ENCODE data around the gene SANBR. TPM values are rescaled to one million over a fixed set of nuclear protein-coding genes. Genes with fewer than 3 reads are reported as not detected.
"Not testable (repeated sequence)": the region's sequence is repeated elsewhere in the genome, so short reads cannot be mapped to it uniquely, and the experiment has no call there.

The SANBR gene
- 9.6 TPM for total RNA-seq
- long read RNA-seq, full-length matches to known transcripts = 5 of 17 reads
- long read RNA-seq, partial matches to known transcripts = 8 of 17 reads
- long read RNA-seq, other reads (novel, unspliced or antisense) = 4 of 17 reads

GRCh38 chr2:61065714-61066709 is at the start of gene SANBR:
Gene SANBR, plus strand, starts transcription at chr2:61065871. Its CDS starts 4,480 bp downstream, at chr2:61070351.
- intact Hi-C loops (cut with DNase I) = loop anchor here (1.0 to 5.0 kb wide), 2 partner anchors 49 to 111 kb away; partner anchors contain the start of gene PEX13

GRCh38 chr2:61015976-61016375 is 49.7 kb upstream of the SANBR start:
- no peak for DNase-seq (ENCODE audit: low spot score)
- intact Hi-C loops (cut with DNase I) = loop anchor here (2.0 kb wide), 1 partner anchor 161 kb away; no protein-coding TSS in a partner anchor

More at GRCh38 chr2:61065714-61066709, at the start of gene SANBR:
- DNase-seq (ENCODE audit: low spot score) = peak; percentile 94

- intact Hi-C loops (cut with DNase I) = loop anchor here (1.0 to 2.0 kb wide), 3 partner anchors 49 to 160 kb away; partner anchors contain the start of genes REL and SANBR
- no peak for DNase-seq (ENCODE audit: low spot score)
These were observed 49.2 kb upstream of the SANBR start for GRCh38 chr2:61016392-61017002.

DNA sequence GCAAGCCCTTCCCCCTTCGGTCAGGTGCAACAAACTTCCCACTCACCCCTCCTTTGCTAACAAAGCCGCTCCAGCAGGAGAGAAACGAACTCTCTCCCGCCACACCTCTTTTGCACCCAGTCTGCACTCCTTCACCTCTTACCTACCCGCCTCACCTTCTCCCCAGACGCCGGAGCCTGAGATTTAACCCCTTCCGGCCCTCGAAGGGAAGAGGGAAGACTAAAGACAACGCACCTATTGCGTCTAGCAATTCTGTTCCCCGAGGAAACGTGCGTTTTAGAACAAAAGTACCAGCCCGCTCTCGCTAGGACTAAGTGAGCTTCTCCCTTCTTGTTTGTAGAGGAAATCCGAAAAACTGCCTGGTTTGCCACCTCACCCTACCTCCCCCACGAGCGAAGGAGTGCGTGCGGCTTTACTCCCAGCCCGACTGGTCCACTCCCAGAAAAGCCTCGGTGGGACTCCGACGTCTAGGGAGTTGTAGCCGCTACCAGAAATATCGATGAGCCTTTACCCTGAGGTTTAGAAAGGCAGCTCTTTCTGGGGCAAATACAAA is 48.6 kb upstream of the SANBR start:
- intact Hi-C loops (cut with DNase I) = loop anchor here (1.0 to 2.0 kb wide), 3 partner anchors 48 to 160 kb away; partner anchors contain the start of genes REL and SANBR
- DNase-seq (ENCODE audit: low spot score) = peak; percentile 91

DNA sequence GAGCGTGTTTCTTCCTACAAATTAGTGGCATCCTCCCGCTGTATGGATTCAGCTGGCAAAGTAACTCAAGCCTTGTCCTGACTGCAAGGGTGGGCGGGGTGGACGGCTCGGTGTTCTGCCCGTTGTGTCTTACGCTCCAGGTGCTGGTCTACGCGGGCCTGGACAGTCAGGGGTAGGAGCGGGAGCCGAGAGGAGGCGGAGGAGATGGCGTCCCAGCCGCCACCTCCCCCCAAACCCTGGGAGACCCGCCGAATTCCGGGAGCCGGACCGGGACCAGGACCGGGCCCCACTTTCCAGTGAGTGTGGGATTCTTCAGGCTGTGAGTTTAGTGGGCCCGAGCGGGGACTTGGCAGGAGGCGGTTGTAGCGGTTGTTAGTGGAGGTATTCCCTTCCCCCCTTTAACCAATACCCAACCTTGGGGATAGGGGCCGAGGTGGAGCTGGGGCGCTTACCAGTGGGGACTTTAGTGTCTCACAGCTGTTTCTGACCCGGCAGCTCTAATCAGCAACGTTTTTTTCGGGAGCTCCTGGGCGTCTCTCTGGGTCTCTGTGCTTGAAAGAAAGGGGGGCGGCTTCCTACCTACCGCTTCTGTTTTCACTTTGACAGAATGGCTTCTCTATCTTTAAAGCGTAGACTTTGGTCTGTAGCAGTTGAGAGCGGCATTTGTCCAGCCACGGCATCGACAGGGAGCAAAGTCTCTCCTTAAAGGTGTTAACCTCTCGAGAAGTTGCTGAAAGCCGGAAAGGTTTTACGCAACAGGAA is 47.9 kb upstream of the SANBR start, which contains the start of the genes PEX13 and PUS10:
Gene PEX13, plus strand, starts transcription at position 165 of the 762 bp plus-strand sequence. Its CDS starts 40 bp downstream, at position 205.
Gene PUS10, minus strand, starts transcription at position 700 of the 762 bp plus-strand sequence. CDS start 6,365 bp downstream, outside the sequence.
- DNase-seq (ENCODE audit: low spot score) = peak; percentile 91
- intact Hi-C loops (cut with DNase I) = loop anchor here (1.0 to 2.0 kb wide), 3 partner anchors 48 to 159 kb away; partner anchors contain the start of genes REL and SANBR

DNA sequence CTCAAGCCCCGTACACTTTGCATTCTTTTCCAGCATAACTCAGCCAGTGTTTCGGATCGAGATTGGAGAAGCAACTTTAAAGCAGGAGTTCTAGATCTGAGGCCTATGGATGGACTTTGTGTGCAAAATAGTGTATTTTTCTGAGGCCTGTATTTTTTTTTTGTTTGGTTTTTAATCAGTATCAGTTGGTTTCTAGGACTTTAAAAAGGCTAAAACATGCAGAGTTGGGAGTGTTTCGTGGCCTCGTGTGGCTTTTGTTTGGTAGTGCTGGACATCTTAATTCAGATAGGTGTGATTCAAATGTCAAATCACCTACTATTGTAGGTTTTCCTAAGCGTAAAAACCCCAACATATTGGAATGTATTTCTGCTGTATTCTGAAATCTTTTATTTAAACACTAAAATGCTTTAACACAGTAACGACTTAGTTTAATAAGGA is 47.3 kb upstream of the SANBR start:
- intact Hi-C loops (cut with DNase I) = no loop called here
- no peak for DNase-seq (ENCODE audit: low spot score)

GRCh38 chr2:61018798-61019197 is 46.9 kb upstream of the SANBR start:
- intact Hi-C loops (cut with DNase I) = no loop called here

GRCh38 chr2:61021228-61021660 is 44.4 kb upstream of the SANBR start:
- no peak for DNase-seq (ENCODE audit: low spot score)
- intact Hi-C loops (cut with DNase I) = no loop called here

More at GRCh38 chr2:61018798-61019197, 46.9 kb upstream of the SANBR start:
- no peak for DNase-seq (ENCODE audit: low spot score)

- intact Hi-C loops (cut with DNase I) = no loop called here
- no peak for DNase-seq (ENCODE audit: low spot score)
These were observed 42.0 kb upstream of the SANBR start for GRCh38 chr2:61023670-61024069.

- intact Hi-C loops (cut with DNase I) = no loop called here
- no peak for DNase-seq (ENCODE audit: low spot score)
These were observed 36.1 kb upstream of the SANBR start for GRCh38 chr2:61029533-61029932.

DNA sequence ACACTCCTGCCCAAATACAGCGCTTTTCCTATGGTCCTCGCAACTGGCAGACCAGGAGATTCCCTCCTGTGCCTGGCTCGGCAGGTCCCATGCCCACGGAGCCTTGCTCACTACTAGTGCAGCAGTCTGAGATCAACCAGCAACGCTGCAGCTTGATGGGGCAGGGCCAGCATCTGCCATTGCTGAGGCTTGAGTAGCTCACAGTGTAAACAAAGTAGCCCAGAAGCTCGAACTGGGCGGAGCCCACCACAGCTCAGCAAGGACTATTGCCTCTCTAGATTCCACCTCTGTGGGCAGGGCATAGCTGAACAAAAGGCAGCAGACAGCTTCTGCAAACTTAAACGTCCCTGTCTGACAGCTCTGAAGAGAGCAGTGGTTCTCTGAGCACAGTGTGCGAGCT is 31.1 kb upstream of the SANBR start:
- DNase-seq (ENCODE audit: low spot score); intact Hi-C loops (cut with DNase I): not testable (repeated sequence)

GRCh38 chr2:61036643-61037042 is 29.0 kb upstream of the SANBR start:
- DNase-seq (ENCODE audit: low spot score); intact Hi-C loops (cut with DNase I): not testable (repeated sequence)

DNA sequence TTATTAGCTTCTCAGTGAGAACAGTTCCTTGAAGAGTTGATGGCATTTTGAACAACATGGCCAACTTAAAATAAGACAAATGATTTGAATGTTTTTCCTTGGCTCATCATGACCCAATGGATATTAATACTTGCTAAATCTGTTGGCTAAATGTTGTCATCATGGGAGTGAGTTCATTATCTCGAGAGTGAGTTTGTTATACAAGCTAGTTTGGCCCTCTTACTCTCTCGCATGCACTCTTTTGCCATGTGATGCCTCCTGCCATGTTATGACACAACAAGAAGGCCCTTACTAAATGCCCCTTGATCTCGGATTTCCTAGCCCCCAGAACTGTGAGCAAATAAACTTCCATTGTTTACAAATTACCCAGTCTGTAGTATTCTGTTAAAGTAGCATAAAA is 22.9 kb upstream of the SANBR start:
- no peak for DNase-seq (ENCODE audit: low spot score)
- intact Hi-C loops (cut with DNase I) = no loop called here

DNA sequence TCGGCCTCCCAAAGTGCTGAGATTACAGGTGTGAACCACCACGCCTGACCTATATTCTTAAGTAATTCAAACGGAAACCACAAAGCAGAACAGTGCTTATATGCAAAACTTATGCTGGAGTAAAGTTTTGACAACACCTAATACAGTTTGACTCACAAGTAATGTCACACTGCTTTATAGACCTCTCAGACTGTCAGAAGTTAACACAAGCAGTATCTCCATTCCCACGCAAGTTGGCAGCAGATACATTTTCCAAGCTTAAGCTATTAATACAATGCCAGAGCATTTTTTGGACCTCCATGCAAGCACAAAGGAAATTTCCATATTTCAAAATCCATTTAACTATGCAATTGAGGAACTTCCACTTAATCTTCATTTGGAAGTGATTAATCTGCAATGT is 21.0 kb upstream of the SANBR start:
- DNase-seq (ENCODE audit: low spot score) = no peak
- intact Hi-C loops (cut with DNase I) = no loop called here

DNA sequence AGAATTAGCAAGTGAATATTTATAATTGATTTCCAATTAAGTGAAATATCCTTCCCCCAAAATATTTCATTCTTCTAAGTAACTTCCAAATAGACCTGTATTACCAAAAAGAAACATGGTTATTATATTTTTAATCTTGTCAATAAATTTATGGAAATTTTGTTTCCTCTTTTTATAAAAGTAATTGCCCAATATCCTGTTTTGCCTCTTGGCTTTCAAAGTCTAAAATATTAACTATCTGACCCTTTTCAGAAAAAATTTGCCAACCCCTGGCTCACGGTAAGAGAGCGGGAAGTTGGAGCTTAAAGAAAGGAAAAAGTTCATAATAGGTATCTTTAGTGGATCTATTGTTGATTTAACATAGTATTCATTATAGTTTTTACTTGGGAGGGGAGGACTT is 20.4 kb upstream of the SANBR start:
- DNase-seq (ENCODE audit: low spot score) = no peak
- intact Hi-C loops (cut with DNase I) = no loop called here

GRCh38 chr2:61045999-61046398 is 19.7 kb upstream of the SANBR start:
- DNase-seq (ENCODE audit: low spot score) = no peak
- intact Hi-C loops (cut with DNase I) = no loop called here

DNA sequence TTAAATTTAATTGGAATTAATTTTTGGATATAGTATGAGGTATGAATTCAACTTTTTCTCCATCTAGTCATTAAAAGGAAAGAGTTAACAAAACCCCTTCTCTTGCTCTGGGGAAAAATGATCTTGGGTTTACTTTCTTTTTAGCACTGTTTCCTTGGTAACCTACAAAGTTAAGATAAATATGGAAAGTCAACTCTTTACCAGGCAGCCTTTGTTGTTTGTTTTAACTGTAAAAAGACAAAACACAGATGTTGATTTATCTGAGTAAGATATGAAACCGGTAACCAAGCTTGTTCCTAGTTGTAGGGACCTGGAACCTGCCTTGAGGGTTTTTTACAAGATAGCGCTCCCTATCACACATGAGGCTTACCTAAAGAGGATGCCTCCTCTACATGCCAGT is 10.1 kb upstream of the SANBR start:
- intact Hi-C loops (cut with DNase I) = no loop called here

DNA sequence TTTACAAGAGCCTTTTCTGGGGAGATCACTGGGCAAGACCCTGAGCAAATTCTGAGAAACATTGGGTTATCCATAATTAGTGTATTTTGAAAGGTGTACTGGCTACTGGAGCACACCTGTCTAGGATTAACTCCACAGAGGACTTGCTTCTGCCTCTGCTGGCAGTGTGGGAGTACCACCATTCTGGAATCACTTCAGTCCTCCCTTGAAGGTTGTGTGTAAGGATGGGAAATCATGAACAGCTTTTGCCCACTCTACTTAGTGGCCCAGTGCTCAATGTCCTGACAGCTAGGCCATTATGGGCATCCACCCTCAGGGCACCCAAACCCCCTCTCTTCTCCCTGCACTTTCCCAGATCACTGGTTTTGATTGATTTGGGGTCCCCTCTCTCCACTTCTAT is 8.1 kb upstream of the SANBR start:
- intact Hi-C loops (cut with DNase I) = no loop called here
- DNase-seq (ENCODE audit: low spot score) = no peak

More for the DNA sequence above, 10.1 kb upstream of the SANBR start:
- no peak for DNase-seq (ENCODE audit: low spot score)

GRCh38 chr2:61059382-61059781 is 6.3 kb upstream of the SANBR start:
- DNase-seq (ENCODE audit: low spot score) = no peak
- intact Hi-C loops (cut with DNase I) = no loop called here
